IMR-90 (cell line): ENCODE measurements around the gene BCAS3. TPM values are rescaled to one million over a fixed set of nuclear protein-coding genes. Genes with fewer than 3 reads are reported as not detected.

Experiments used
- ATAC-seq: fragments of 200-7000 bp; cut with Tn5 transposase; 2 replicates; pipeline ENCODE4 v1.9.1; 2020; ENCODE audit warnings: low read depth, mild to moderate bottlenecking, moderate library complexity
- BruUV-seq: library from RNA; stranded (reverse); fragments of 400-500 nt; replicated peaks from 2 replicates; lab custom pipeline; 2021; lab: Mats Ljungman, UMichigan
- CTCF ChIA-PET: fragments of 300-600 bp; formaldehyde crosslinking; extraction: SDS; loops from one replicate; lab custom pipeline; 2021; ENCODE audit warnings: antibody characterized with exemption; lab: Yijun Ruan, JAX
- POLR2A ChIA-PET: fragments of 300-600 bp; sonication (Branson Sonifier 250); formaldehyde crosslinking; loops from one replicate; lab custom pipeline; 2022; ENCODE audit warnings: antibody characterized with exemption; ENCODE audit not compliant: unreplicated experiment; lab: Charles Lee
- DNase-seq: peaks from one replicate; pipeline ENCODE4 v3.0.0; 2013
- H2AFZ ChIP-seq: replicated peaks from 2 replicates; pipeline ENCODE3; 2013; ENCODE audit warnings: low read length, mild to moderate bottlenecking; ENCODE audit not compliant: poor library complexity
- H2AK5ac ChIP-seq: 2 replicates; pipeline ENCODE4 v1.6.1; 2013; ENCODE audit warnings: low read depth, low read length, inconsistent platforms
- H2AK9ac ChIP-seq: replicated peaks from 2 replicates; pipeline ENCODE3; 2013; ENCODE audit warnings: mild to moderate bottlenecking, low read depth, low read length, moderate library complexity; ENCODE audit not compliant: poor library complexity
- H2BK120ac ChIP-seq: 2 replicates; pipeline ENCODE4 v1.6.1; 2013; ENCODE audit warnings: low read depth, low read length, inconsistent platforms
- H2BK15ac ChIP-seq: 3 replicates; pipeline ENCODE4 v1.6.1; 2013; ENCODE audit warnings: low read depth, low read length, inconsistent platforms
- H2BK20ac ChIP-seq: 2 replicates; pipeline ENCODE4 v1.6.1; 2013; ENCODE audit warnings: low read depth, mild to moderate bottlenecking, inconsistent platforms, low read length, moderate library complexity
- H2BK5ac ChIP-seq: 2 replicates; pipeline ENCODE4 v1.6.1; 2013; ENCODE audit warnings: mild to moderate bottlenecking, low read depth, low read length, inconsistent platforms; ENCODE audit not compliant: poor library complexity, severe bottlenecking
- H3K14ac ChIP-seq: replicated peaks from 2 replicates; pipeline ENCODE4 v1.6.1; 2013; ENCODE audit warnings: low read depth, low read length, inconsistent platforms
- H3K18ac ChIP-seq: 2 replicates; pipeline ENCODE4 v1.6.1; 2013; ENCODE audit warnings: low read depth, low read length, control low read depth
- H3K23ac ChIP-seq: 2 replicates; pipeline ENCODE4 v1.6.1; 2013; ENCODE audit warnings: low read depth, low read length, inconsistent platforms
- H3K27ac ChIP-seq: 2 replicates; pipeline ENCODE4 v1.5.1; 2013; ENCODE audit warnings: mild to moderate bottlenecking, control low read depth, low read length; ENCODE audit not compliant: insufficient read depth
- H3K27me3 ChIP-seq: 2 replicates; pipeline ENCODE4 v1.6.1; 2013; ENCODE audit warnings: low read length; ENCODE audit not compliant: control insufficient read depth, insufficient read depth
- H3K36me3 ChIP-seq: 2 replicates; pipeline ENCODE4 v1.6.1; 2013; ENCODE audit warnings: low read length, mixed read lengths; ENCODE audit not compliant: control insufficient read depth, insufficient read depth
- H3K4ac ChIP-seq: 2 replicates; pipeline ENCODE4 v1.6.1; 2013; ENCODE audit warnings: low read depth, low read length, inconsistent platforms
- H3K4me1 ChIP-seq: 2 replicates; pipeline ENCODE4 v1.6.1; 2013; ENCODE audit warnings: low read length, mixed read lengths; ENCODE audit not compliant: control insufficient read depth, insufficient read depth
- H3K4me2 ChIP-seq: 2 replicates; pipeline ENCODE4 v1.6.1; 2013; ENCODE audit warnings: low read depth, mild to moderate bottlenecking, control low read depth, low read length, moderate library complexity
- H3K4me3 ChIP-seq: 2 replicates; pipeline ENCODE4 v1.5.1; 2013; ENCODE audit warnings: low read depth, mild to moderate bottlenecking, control low read depth, low read length, moderate library complexity; ENCODE audit not compliant: insufficient read depth
- H3K56ac ChIP-seq: 2 replicates; pipeline ENCODE4 v1.6.1; 2013; ENCODE audit warnings: low read length, inconsistent platforms; ENCODE audit not compliant: insufficient read depth; ENCODE audit errors: extremely low read depth
- H3K79me1 ChIP-seq, 2 experiments: 2 replicates each; pipeline ENCODE4 v1.6.1; 2013; ENCODE audit warnings: low read length in 2 of 2, inconsistent platforms in 1 of 2, low read depth in 1 of 2
- H3K9ac ChIP-seq: 2 replicates; pipeline ENCODE4 v1.6.1; 2013; ENCODE audit warnings: low read depth, low read length, control low read depth
- H3K9me1 ChIP-seq: 2 replicates; pipeline ENCODE4 v1.6.1; 2013; ENCODE audit warnings: low read length, inconsistent platforms; ENCODE audit not compliant: insufficient read depth
- H3K9me3 ChIP-seq: 2 replicates; pipeline ENCODE4 v1.6.1; 2013; ENCODE audit warnings: low read length; ENCODE audit not compliant: control insufficient read depth, insufficient read depth
- H4K20me1 ChIP-seq: 2 replicates; pipeline ENCODE4 v1.6.1; 2013; ENCODE audit warnings: low read length, inconsistent platforms; ENCODE audit not compliant: insufficient read depth
- H4K5ac ChIP-seq: 2 replicates; pipeline ENCODE4 v1.6.1; 2013; ENCODE audit warnings: mild to moderate bottlenecking, low read depth, low read length, control low read depth
- H4K8ac ChIP-seq, 2 experiments: 2 replicates each; pipeline ENCODE4 v1.6.1; 2013; ENCODE audit warnings: low read depth in 2 of 2, low read length in 2 of 2, control low read depth in 1 of 2, inconsistent platforms in 1 of 2
- H4K91ac ChIP-seq: 2 replicates; pipeline ENCODE4 v1.6.1; 2013; ENCODE audit warnings: low read depth, low read length, inconsistent platforms; ENCODE audit not compliant: insufficient read depth
- MAZ ChIP-seq: IDR thresholded peaks from 2 replicates; pipeline ENCODE4 v1.6.1; 2012; ENCODE audit warnings: low read depth, mild to moderate bottlenecking, low read length, improper control_type of control experiment, moderate library complexity, borderline replicate concordance
- POLR2A ChIP-seq: IDR thresholded peaks from 2 replicates; pipeline ENCODE4 v1.6.1; 2012; ENCODE audit warnings: mild to moderate bottlenecking, low read depth, low read length
- RAD21 ChIP-seq: IDR thresholded peaks from 2 replicates; pipeline ENCODE4 v1.6.1; 2012; ENCODE audit warnings: low read length, improper control_type of control experiment
- RCOR1 ChIP-seq: IDR thresholded peaks from 2 replicates; pipeline ENCODE4 v1.6.1; 2012; ENCODE audit warnings: mild to moderate bottlenecking, low read length, improper control_type of control experiment; ENCODE audit not compliant: insufficient replicate concordance
- WGBS, 2 experiments: methylation state at CpG; one replicate each; pipeline versions ENCODE4 v1.1.5 to v1.1.7; 2013; ENCODE audit warnings: missing lambda C conversion rate in 2 of 2; ENCODE audit not compliant: insufficient read length in 1 of 2; ENCODE audit errors: extremely low coverage in 2 of 2; 5-methylcytosine and 5-hydroxymethylcytosine counted together
- dilution Hi-C: fragments of 300-500 bp; cut with HindIII; formaldehyde crosslinking; loops from one replicate; pipeline ENCODE4 v1.14.3; 2018; ENCODE audit warnings: low sequenced_read_pairs; ENCODE audit not compliant: unreplicated experiment
- in situ Hi-C: fragments of 300-500 bp; cut with MboI; formaldehyde crosslinking; loops from 3 replicates; pipeline ENCODE4 v1.14.3; 2019; ENCODE audit warnings: low sequenced_read_pairs, inconsistent platforms, mixed read lengths
- intact Hi-C: fragments of 100-400 bp; cut with micrococcal nuclease; formaldehyde crosslinking; loops from 2 replicates; pipeline ENCODE4 v1.10.0; 2022
- polyA plus RNA-seq, 3 experiments: library from polyadenylated mRNA; depleted of rRNA; stranded (reverse); fragments of >200 nt; gene quantifications; 2 replicates each; pipeline ENCODE4 v1.2.3, GENCODE V29; 2012; ENCODE audit warnings: low replicate concordance in 1 of 3
- total RNA-seq: library from RNA; depleted of rRNA; stranded (reverse); fragments of >200 nt; gene quantifications from 2 replicates; pipeline ENCODE4 v1.2.3, GENCODE V29; 2012
- TF ChIP-seq, protein P1 (sequence below): fragments of 150-350 bp; IDR thresholded peaks from 2 replicates; pipeline ENCODE4 v1.6.1; 2017; ENCODE audit warnings: mild to moderate bottlenecking, antibody characterized with exemption, low read length, low read depth

The BCAS3 gene
- total and polyA plus RNA-seq, 2 of the 4 experiments (the other 2 are of a cell fraction), result 6.3 to 27.1 TPM

DNA sequence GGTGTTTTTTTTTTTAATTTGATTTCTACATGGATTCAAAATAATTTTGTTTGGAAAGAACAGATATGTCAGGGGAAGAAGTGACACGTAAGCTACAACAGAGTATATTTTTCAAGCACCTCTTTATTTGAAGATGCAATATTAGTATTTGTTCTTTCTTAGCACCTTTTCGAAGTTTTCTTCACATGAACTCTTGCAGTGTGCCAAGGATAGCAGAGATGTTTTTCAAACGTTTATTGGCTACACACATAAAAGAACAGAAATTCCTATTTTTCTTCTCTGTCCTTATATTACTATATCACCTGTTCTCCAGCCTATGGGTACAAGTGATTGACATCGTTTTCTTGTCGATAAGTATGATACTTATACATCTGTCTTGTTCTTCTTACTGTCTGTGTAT is 529.3 kb downstream of the BCAS3 start:
- H4K8ac ChIP-seq, result no peak overlapping the region
- WGBS, 2 experiments, result no CpG with 5 or more reads among the region's 5 CpGs
- intact Hi-C loops, result no loop called here
- no peak overlapping the region for H4K91ac ChIP-seq
- H4K20me1 ChIP-seq, result no peaks in the 10 kb centered on the region
- ChIA-PET CTCF (no interaction called here), POLR2A (no interaction called here)
- no peak overlapping the region for H4K5ac ChIP-seq
- H3K27me3 ChIP-seq, result no peaks in the 10 kb centered on the region
- no peaks in the 10 kb centered on the region for H3K36me3 ChIP-seq
- H2BK120ac ChIP-seq, result no peak overlapping the region
- no peak overlapping the region for H3K23ac ChIP-seq
- dilution Hi-C loops, result no loop called here
- no peak overlapping the region for H2BK5ac ChIP-seq
- peaks cover 3 to 17% of the 10 kb centered on the region in 2 experiments; a peak in 2 of 4 replicates for H3K79me1 ChIP-seq
- DNase-seq, result no peak
- no peak overlapping the region for H3K4ac ChIP-seq
- H3K9me1 ChIP-seq, result peaks cover 10% of the 10 kb centered on the region; the same call in 1 of the 2 replicates
- H2AK9ac ChIP-seq, result no peak overlapping the region
- BruUV-seq, result no TSS peak
- no peak overlapping the region for H2BK20ac ChIP-seq
- no peak for ATAC-seq
- H3K56ac ChIP-seq, result no peak overlapping the region
- no peaks in the 10 kb centered on the region for H3K9me3 ChIP-seq
- H3K9ac ChIP-seq, result no peak overlapping the region
- no peak overlapping the region for H3K4me3 ChIP-seq
- in situ Hi-C loops, result no loop called here
- H3K27ac ChIP-seq, result no peak overlapping the region
- no peak for TF ChIP-seq MAZ
- TF ChIP-seq RAD21, result no peak
- TF ChIP-seq RCOR1, result no peak
- TF ChIP-seq, protein P1, sequence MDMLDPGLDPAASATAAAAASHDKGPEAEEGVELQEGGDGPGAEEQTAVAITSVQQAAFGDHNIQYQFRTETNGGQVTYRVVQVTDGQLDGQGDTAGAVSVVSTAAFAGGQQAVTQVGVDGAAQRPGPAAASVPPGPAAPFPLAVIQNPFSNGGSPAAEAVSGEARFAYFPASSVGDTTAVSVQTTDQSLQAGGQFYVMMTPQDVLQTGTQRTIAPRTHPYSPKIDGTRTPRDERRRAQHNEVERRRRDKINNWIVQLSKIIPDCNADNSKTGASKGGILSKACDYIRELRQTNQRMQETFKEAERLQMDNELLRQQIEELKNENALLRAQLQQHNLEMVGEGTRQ, result no peak
- no peak for TF ChIP-seq POLR2A
- H2BK15ac ChIP-seq, result no peak overlapping the region
- H2AFZ ChIP-seq, result no peak overlapping the region
- no peak overlapping the region for H2AK5ac ChIP-seq
- no peak overlapping the region for H3K4me2 ChIP-seq
- H3K18ac ChIP-seq, result no peak overlapping the region
- H3K14ac ChIP-seq, result no peak overlapping the region
- peaks cover 18% of the 10 kb centered on the region for H3K4me1 ChIP-seq
